ENCODE data around the gene GATA5. TPM values are rescaled to one million over a fixed set of nuclear protein-coding genes. Genes with fewer than 3 reads are reported as not detected.

Gene GATA5
- total RNA-seq, 1 experiment from 2014 or later: not detected

DNA sequence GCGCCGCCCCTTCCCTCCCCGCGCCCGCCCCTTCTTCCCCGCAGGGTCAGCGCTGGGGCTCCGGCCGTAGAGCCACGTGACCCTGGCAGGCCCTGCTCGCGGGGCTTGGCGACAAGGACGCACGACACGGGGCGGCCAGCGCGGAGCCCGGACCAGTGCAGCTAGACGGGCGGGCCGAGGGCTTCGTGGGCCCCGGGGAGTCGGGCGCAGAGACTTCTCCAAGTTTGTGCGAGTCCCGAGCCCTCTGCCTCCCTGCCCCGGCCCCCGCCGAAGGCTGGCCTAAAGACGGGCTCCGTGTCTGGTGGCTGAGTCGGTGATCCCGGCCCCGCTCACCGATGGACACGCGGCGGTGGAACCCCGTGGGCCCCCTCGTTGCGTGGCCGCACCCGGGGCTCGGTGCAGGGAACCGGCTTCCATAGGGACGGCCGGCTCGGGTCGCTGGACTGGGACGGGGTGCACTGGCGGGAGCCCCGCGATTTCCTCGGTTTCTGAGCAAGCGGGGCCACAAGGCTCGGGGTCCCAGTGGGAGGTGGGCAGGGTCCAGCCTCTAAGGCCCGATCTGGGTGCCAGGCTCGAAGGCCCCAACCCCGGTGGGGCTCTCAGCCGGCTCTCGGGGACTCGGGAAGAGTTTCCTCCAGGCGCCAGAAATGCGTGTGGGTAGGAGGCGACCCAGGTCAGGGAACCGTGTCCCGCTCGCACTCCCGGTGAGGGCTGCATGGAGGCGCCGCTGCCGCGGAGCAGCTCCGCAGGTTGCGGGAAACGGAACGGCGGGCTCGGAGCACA, 452 bp upstream of the GATA5 start:
- ChIA-PET POLR2A (interaction anchor here (0.7 kb wide), 1 partner anchor 15 kb away, joined by 3 read pairs; no protein-coding TSS in a partner anchor), CTCF (no interaction called here), RAD21 (ENCODE audit: low non-redundant PET in 1 of 2, low total read pairs in 2 of 2, uncharacterized antibody in 2 of 2, unreplicated experiment in 2 of 2) (no interaction called here)
- no TSS peak for BruUV-seq (replicated peaks)
- Histone ChIP-seq H4K20me1 (ENCODE audit: insufficient read depth) (no peaks in the 10 kb centered on the region), H3K79me2 (ENCODE audit: insufficient read depth, low read length) (no peaks in the 10 kb centered on the region), H3K4me2 (ENCODE audit: low read length) (no peak overlapping the region), H3K9ac (ENCODE audit: low read length) (no peak overlapping the region), H3K9me3 (ENCODE audit: control insufficient read depth in 1 of 2, insufficient read depth in 1 of 2, low read depth in 1 of 2, low read length in 2 of 2) (no peaks in the 10 kb centered on the region), H2AFZ (ENCODE audit: low read depth, low read length, poor library complexity, severe bottlenecking) (no peak overlapping the region), H3K4me3 (replicated peaks in 1 of 2; ENCODE audit: low read depth in 1 of 2, low read length in 2 of 2) (no peak overlapping the region), H3K27ac (ENCODE audit: low read depth, low read length) (no peak overlapping the region), H3K36me3 (ENCODE audit: control insufficient read depth in 1 of 2, insufficient read depth in 2 of 2, low read length in 2 of 2) (no peaks in the 10 kb centered on the region), H3K4me1 (ENCODE audit: control insufficient read depth in 1 of 2, insufficient read depth in 2 of 2, low read length in 2 of 2) (no peaks in the 10 kb centered on the region), H3K27me3 (ENCODE audit: insufficient read depth, low read length) (no peaks in the 10 kb centered on the region), H3K9me2 (ENCODE audit: insufficient read depth) (no peaks in the 10 kb centered on the region)
- DNase-seq (ENCODE audit: low read depth, low spot score) (no peak), ATAC-seq (no peak)
- intact Hi-C loops (cut with micrococcal nuclease): no loop called here
- TF ChIP-seq, protein P1, sequence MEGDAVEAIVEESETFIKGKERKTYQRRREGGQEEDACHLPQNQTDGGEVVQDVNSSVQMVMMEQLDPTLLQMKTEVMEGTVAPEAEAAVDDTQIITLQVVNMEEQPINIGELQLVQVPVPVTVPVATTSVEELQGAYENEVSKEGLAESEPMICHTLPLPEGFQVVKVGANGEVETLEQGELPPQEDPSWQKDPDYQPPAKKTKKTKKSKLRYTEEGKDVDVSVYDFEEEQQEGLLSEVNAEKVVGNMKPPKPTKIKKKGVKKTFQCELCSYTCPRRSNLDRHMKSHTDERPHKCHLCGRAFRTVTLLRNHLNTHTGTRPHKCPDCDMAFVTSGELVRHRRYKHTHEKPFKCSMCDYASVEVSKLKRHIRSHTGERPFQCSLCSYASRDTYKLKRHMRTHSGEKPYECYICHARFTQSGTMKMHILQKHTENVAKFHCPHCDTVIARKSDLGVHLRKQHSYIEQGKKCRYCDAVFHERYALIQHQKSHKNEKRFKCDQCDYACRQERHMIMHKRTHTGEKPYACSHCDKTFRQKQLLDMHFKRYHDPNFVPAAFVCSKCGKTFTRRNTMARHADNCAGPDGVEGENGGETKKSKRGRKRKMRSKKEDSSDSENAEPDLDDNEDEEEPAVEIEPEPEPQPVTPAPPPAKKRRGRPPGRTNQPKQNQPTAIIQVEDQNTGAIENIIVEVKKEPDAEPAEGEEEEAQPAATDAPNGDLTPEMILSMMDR (IDR thresholded peaks at IDR 0.05 in 2 of 3, conservative IDR thresholded peaks at IDR 0.05 in 1 of 3; ENCODE audit: borderline replicate concordance in 1 of 3, insufficient read depth in 1 of 3, low read depth in 2 of 3, low read length in 2 of 3): no peak
- TF ChIP-seq CEBPB (IDR thresholded peaks at IDR 0.05; ENCODE audit: low read depth) (no peak), SP1 (IDR thresholded peaks at IDR 0.05; ENCODE audit: low read depth) (no peak), YY1 (IDR thresholded peaks at IDR 0.05; ENCODE audit: extremely low read depth, insufficient replicate concordance, low read depth, low read length) (no peak), JUND (IDR thresholded peaks at IDR 0.05) (no peak), EZH2phosphoT487 (IDR thresholded peaks at IDR 0.05; ENCODE audit: borderline replicate concordance) (no peak), EGR1 (IDR thresholded peaks at IDR 0.05; ENCODE audit: low read depth) (no peak), ZNF274 (IDR thresholded peaks at IDR 0.05; ENCODE audit: low read depth, low read length) (no peak), ZFX (IDR thresholded peaks at IDR 0.05) (no peak), TCF7L2 (IDR thresholded peaks at IDR 0.05; ENCODE audit: borderline replicate concordance, extremely low read depth, insufficient read depth, insufficient read length) (no peak), SRF (IDR thresholded peaks at IDR 0.05; ENCODE audit: low read depth) (no peak), ELF1 (IDR thresholded peaks at IDR 0.05; ENCODE audit: borderline replicate concordance, low read depth) (no peak)
- TF ChIP-seq, protein P2, sequence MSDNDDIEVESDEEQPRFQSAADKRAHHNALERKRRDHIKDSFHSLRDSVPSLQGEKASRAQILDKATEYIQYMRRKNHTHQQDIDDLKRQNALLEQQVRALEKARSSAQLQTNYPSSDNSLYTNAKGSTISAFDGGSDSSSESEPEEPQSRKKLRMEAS (IDR thresholded peaks at IDR 0.05): no peak
